CD4-positive, alpha-beta T cell treated with Interleukin-1 beta for 1 hour (primary cell): ENCODE measurements around the gene CNTN5.
"Not testable (repeated sequence)": the region's sequence is repeated elsewhere in the genome, so short reads cannot be mapped to it uniquely, and the experiment has no call there.

Source experiments
- DNase-seq, 2 donors: peaks; one replicate each; pipeline ENCODE4 v3.0.0-alpha.2; 2020 to 2022

Gene CNTN5

GRCh38 chr11:99279266-99279665 is 258.5 kb downstream of the CNTN5 start:
- no peak for DNase-seq

- DNase-seq: no peak
Observed at GRCh38 chr11:99281331-99281730, 260.6 kb downstream of the CNTN5 start.

- not testable (repeated sequence) for DNase-seq
Observed at GRCh38 chr11:99297925-99298324, 277.2 kb downstream of the CNTN5 start.

- DNase-seq: no peak
Observed at GRCh38 chr11:99307510-99308088, 286.9 kb downstream of the CNTN5 start.

GRCh38 chr11:99311870-99312269 is 291.1 kb downstream of the CNTN5 start:
- DNase-seq: no peak

GRCh38 chr11:99316776-99317520 is 296.2 kb downstream of the CNTN5 start:
- no peak for DNase-seq

- DNase-seq: no peak
Observed at GRCh38 chr11:99320769-99321290, 300.1 kb downstream of the CNTN5 start.

- no peak for DNase-seq
Observed at GRCh38 chr11:99325847-99326246, 305.1 kb downstream of the CNTN5 start.

GRCh38 chr11:99327066-99327465 is 306.3 kb downstream of the CNTN5 start:
- no peak for DNase-seq

GRCh38 chr11:99327527-99327926 is 306.8 kb downstream of the CNTN5 start:
- DNase-seq: no peak

GRCh38 chr11:99333621-99334020 is 312.9 kb downstream of the CNTN5 start:
- DNase-seq: no peak

GRCh38 chr11:99343117-99343516 is 322.4 kb downstream of the CNTN5 start:
- DNase-seq: no peak

GRCh38 chr11:99349151-99349673 is 328.5 kb downstream of the CNTN5 start:
- DNase-seq: no peak

- DNase-seq: no peak
Observed at GRCh38 chr11:99351624-99352023, 330.9 kb downstream of the CNTN5 start.

GRCh38 chr11:99352642-99353041 is 331.9 kb downstream of the CNTN5 start:
- DNase-seq: no peak

GRCh38 chr11:99366546-99366945 is 345.8 kb downstream of the CNTN5 start:
- DNase-seq: no peak

- no peak for DNase-seq
Observed at GRCh38 chr11:99368583-99368982, 347.8 kb downstream of the CNTN5 start.

GRCh38 chr11:99370549-99371216 is 349.9 kb downstream of the CNTN5 start:
- no peak for DNase-seq

- no peak for DNase-seq
Observed at GRCh38 chr11:99371257-99371656, 350.5 kb downstream of the CNTN5 start.

- DNase-seq: no peak
Observed at GRCh38 chr11:99376463-99376862, 355.7 kb downstream of the CNTN5 start.

GRCh38 chr11:99383648-99384245 is 363.0 kb downstream of the CNTN5 start:
- no peak for DNase-seq

- DNase-seq: no peak
Observed at GRCh38 chr11:99391245-99391644, 370.5 kb downstream of the CNTN5 start.

GRCh38 chr11:99406345-99406744 is 385.6 kb downstream of the CNTN5 start:
- no peak for DNase-seq
